GM13976 (cell line): ENCODE data around the gene PAK5.

Experiments
- DNase-seq: peaks from one replicate; pipeline ENCODE4 v3.0.0; 2012; ENCODE audit warnings: low spot score
- in situ Hi-C: fragments of 300-500 bp; cut with MboI; formaldehyde crosslinking; loops from one replicate; pipeline ENCODE4 v1.12.0; 2022; ENCODE audit warnings: low sequenced_read_pairs, mixed read lengths, inconsistent platforms; ENCODE audit not compliant: unreplicated experiment
- TF ChIP-seq, protein P1 (sequence below): IDR thresholded peaks from 2 replicates; pipeline ENCODE4 v1.5.1; 2012; ENCODE audit warnings: borderline replicate concordance, mild to moderate bottlenecking; ENCODE audit not compliant: insufficient read depth; ENCODE audit errors: extremely low read depth, missing control alignments, control extremely low read depth

Gene PAK5

DNA sequence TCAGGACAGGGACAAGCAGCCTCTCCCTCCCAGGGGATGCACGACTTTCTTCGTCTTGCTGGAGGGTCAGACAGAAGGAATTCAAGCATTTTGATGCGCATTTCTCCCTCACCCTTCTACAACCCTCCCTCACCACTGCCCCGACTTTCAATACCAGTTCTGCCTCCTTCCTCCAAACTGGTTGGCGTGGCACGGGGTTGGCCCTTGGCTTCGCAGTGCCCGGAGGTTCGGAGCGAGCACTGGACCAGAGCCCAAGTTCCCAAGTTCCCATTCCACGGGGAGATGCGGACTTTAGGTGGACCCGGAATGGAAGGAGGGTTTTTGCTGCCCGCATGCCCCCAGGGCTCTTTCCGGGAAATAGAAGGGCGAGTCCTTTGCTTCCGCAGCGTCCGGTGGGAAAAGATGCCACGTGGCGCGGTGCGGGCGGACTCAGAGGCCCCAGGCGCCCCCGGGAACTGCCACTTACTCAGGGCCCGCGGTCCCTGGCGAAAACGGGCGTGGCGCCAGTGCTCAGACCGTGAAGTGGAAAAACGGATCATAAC lies 332.5 kb downstream of the PAK5 start:
- TF ChIP-seq, protein P1, sequence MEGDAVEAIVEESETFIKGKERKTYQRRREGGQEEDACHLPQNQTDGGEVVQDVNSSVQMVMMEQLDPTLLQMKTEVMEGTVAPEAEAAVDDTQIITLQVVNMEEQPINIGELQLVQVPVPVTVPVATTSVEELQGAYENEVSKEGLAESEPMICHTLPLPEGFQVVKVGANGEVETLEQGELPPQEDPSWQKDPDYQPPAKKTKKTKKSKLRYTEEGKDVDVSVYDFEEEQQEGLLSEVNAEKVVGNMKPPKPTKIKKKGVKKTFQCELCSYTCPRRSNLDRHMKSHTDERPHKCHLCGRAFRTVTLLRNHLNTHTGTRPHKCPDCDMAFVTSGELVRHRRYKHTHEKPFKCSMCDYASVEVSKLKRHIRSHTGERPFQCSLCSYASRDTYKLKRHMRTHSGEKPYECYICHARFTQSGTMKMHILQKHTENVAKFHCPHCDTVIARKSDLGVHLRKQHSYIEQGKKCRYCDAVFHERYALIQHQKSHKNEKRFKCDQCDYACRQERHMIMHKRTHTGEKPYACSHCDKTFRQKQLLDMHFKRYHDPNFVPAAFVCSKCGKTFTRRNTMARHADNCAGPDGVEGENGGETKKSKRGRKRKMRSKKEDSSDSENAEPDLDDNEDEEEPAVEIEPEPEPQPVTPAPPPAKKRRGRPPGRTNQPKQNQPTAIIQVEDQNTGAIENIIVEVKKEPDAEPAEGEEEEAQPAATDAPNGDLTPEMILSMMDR: no peak
- in situ Hi-C loops: no loop called here
- DNase-seq: no peak

DNA sequence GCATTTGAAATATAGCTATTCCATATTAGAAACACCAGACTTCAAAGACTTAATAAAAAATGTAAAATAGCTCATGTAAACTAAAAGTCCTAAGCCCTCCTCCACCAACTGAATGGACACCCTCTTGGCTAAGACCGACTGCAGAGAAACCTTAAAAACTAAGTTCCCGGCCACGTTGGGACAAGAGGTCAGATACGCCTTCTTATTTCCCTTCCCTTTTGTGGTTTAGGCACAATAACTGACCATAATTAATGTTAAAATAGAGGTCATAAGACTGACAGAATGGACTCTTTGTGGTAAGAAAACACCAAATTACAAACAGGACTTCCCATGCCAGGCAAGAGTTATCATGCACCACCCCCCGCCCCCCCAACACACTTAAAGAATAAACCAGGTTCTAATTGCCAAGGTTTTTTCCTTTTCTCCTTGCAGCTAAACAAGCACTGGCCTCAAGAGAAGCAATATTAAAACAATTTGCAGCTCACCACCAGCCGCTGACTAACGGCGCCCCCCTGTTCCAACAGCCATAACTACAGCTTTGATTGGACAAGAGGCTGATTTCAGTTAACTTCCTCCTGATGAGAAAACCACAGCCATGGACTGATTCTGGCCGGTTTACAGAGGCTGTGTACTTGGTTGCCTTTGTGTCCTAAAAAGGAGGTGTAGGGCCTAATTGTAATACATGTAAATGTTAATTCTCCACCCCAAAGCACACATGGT lies 335.2 kb downstream of the PAK5 start:
- in situ Hi-C loops: no loop called here
- DNase-seq: no peak
- TF ChIP-seq, protein P1: no peak

DNA sequence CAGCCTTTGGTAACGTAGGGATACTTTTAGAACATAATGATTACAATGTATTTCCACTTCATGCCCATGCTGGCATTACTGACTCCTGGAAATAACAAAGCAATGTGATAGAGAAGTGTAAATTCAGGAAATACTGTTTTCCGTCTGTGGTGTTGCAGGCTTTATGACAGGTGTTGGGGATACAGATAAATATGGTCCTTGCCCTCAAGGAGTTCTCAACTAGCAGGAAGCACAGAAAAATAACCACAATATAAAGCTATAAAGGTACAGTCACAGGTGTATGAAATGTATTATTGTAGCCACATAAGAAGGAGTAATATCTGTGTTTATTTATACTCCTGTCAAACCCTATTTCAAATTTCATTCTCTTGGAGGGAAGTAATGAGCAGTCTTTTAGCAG lies 337.4 kb downstream of the PAK5 start:
- DNase-seq: no peak
- TF ChIP-seq, protein P1: no peak
- in situ Hi-C loops: no loop called here

DNA sequence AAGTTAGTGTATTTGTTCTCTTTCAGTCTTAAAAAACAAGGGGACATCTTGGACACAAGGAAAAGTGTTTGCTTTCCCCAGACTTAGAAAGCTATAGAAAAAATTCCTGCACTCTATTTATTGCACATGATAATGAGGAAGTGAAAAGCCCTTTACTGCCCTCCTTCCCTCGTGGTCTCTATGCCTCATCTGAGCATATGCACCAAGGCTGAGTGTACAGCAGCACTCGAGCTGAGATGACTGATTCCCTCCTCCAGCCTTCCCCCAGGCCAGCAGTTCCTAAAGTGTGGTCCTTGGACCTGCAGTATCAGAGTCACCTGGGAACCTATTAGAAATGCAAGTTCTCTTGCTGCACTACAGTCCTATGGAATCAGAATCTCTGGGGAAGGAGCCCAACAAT lies 338.8 kb downstream of the PAK5 start:
- DNase-seq: no peak
- TF ChIP-seq, protein P1: no peak
- in situ Hi-C loops: no loop called here

DNA sequence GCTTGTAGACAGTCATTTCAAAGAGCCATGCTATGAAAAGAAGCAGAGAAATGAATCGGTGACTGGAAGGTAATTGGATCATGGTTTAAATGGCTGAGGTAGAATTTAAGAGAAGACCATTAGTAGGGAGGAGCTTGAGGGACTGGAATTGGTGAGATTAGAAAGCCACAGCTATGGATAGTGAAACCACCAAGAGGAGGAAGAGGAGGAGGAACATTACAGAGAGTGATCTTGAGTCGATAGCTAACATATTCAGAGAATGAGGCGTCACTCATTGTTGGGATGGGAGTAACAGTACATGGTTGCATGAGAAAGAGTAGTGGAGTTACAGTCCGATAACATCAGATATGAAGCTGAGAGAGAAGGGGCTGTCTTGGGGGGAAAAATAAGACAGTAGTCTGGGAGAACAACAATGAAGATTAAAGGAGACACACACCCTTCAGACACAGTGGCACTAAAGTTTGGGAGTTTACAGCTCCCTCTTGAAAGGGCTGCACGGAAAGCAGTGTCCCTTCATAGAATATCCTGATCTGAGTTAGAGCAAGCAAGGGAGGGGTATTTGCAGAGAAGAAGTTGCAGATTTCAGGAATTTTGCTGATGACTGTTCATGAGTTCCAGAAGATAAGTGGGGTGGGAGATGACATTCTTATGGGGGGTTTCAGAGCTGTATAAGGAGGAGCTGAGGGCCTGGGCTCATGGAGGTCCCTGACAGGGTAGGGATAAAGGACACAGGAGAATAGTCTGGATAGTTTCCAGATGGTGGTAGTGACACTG lies 339.6 kb downstream of the PAK5 start:
- no peak for DNase-seq
- in situ Hi-C loops: no loop called here
- TF ChIP-seq, protein P1: no peak

DNA sequence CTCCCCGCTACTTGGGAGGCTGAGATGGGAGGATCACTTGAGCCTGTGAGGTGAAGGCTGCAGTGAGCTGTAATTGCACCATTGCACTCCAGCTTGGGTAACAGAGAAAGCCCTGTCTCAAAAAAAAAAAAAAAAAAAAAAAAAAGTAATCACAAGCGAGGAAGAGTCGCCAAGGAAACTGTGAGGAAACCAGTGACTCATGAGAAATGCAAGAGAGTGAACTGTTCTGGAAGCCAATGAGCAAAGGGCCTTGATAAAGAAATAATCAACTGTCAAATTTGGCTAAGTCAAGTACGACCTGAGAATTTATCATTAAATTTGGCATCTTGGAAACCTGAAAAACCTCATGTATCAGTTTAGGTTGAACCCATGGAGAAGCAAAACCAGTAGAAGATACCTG lies 340.6 kb downstream of the PAK5 start:
- DNase-seq: no peak
- in situ Hi-C loops: no loop called here
- TF ChIP-seq, protein P1: no peak
